Ishikawa (cell line): ENCODE measurements around the gene ZIC5.

ENCODE experiments used
- CEBPB ChIP-seq: IDR thresholded peaks from 2 replicates; pipeline ENCODE4 v1.6.1; 2012
- CREB1 ChIP-seq: IDR thresholded peaks from 2 replicates; pipeline ENCODE4 v1.6.1; 2012; ENCODE audit warnings: low read depth
- EGR1 ChIP-seq: IDR thresholded peaks from 2 replicates; pipeline ENCODE4 v1.6.1; 2012
- EP300 ChIP-seq: IDR thresholded peaks from 2 replicates; pipeline ENCODE4 v1.6.1; 2012; ENCODE audit warnings: borderline replicate concordance
- FOXM1 ChIP-seq: IDR thresholded peaks from 2 replicates; pipeline ENCODE4 v1.6.1; 2012; ENCODE audit warnings: low read depth, borderline replicate concordance
- NFIC ChIP-seq: IDR thresholded peaks from 2 replicates; pipeline ENCODE4 v1.6.1; 2012
- RAD21 ChIP-seq: IDR thresholded peaks from 2 replicates; pipeline ENCODE4 v1.6.1; 2012; ENCODE audit warnings: low read depth
- TAF1 ChIP-seq: IDR thresholded peaks from 2 replicates; pipeline ENCODE4 v1.6.1; 2012; ENCODE audit warnings: low read depth, mild to moderate bottlenecking
- TCF12 ChIP-seq: IDR thresholded peaks from 2 replicates; pipeline ENCODE4 v1.6.1; 2012; ENCODE audit warnings: low read depth
- TEAD4 ChIP-seq: IDR thresholded peaks from 2 replicates; pipeline ENCODE4 v1.6.1; 2012
- YY1 ChIP-seq: IDR thresholded peaks from 2 replicates; pipeline ENCODE4 v1.6.1; 2012; ENCODE audit warnings: low read depth
- ZBTB7A ChIP-seq: IDR thresholded peaks from 2 replicates; pipeline ENCODE4 v1.6.1; 2012; ENCODE audit warnings: low read depth
- TF ChIP-seq, protein P1 (sequence below): IDR thresholded peaks from 2 replicates; pipeline ENCODE4 v1.6.1; 2012; ENCODE audit warnings: low read depth, mild to moderate bottlenecking
- TF ChIP-seq, protein P2 (sequence below): IDR thresholded peaks from 2 replicates; pipeline ENCODE4 v1.6.1; 2012
- TF ChIP-seq, protein P3 (sequence below): IDR thresholded peaks from 2 replicates; pipeline ENCODE4 v1.6.1; 2012

The ZIC5 gene

DNA sequence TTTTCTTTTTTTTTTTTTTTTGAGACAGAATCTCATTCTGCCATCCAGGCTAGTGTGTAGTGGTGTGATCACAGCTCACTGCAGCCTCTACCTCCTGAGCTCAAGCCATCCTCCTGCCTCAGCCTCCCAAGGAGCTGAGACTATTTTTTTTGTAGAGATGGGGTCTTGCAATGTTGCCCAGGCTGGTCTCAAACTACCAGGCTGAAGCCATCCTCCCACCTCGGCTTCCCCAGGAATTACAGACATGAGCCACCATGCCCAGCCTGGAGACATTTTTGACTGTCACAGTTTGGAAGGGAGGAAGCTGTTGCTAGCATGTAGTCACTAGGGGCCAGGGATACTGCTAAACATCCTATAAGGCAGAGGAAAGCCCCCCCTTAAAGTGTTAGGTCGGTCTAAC lies 23.9 kb downstream of the ZIC5 start:
- TF ChIP-seq ZBTB7A (no peak), TEAD4 (no peak)

GRCh38 chr13:99944606-99945005 lies 27.0 kb downstream of the ZIC5 start:
- TF ChIP-seq TAF1 (no peak), NFIC (no peak), YY1 (no peak), CEBPB (no peak), CREB1 (no peak), FOXM1 (no peak), RAD21 (no peak), EGR1 (no peak)
- TF ChIP-seq, protein P1, sequence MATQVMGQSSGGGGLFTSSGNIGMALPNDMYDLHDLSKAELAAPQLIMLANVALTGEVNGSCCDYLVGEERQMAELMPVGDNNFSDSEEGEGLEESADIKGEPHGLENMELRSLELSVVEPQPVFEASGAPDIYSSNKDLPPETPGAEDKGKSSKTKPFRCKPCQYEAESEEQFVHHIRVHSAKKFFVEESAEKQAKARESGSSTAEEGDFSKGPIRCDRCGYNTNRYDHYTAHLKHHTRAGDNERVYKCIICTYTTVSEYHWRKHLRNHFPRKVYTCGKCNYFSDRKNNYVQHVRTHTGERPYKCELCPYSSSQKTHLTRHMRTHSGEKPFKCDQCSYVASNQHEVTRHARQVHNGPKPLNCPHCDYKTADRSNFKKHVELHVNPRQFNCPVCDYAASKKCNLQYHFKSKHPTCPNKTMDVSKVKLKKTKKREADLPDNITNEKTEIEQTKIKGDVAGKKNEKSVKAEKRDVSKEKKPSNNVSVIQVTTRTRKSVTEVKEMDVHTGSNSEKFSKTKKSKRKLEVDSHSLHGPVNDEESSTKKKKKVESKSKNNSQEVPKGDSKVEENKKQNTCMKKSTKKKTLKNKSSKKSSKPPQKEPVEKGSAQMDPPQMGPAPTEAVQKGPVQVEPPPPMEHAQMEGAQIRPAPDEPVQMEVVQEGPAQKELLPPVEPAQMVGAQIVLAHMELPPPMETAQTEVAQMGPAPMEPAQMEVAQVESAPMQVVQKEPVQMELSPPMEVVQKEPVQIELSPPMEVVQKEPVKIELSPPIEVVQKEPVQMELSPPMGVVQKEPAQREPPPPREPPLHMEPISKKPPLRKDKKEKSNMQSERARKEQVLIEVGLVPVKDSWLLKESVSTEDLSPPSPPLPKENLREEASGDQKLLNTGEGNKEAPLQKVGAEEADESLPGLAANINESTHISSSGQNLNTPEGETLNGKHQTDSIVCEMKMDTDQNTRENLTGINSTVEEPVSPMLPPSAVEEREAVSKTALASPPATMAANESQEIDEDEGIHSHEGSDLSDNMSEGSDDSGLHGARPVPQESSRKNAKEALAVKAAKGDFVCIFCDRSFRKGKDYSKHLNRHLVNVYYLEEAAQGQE, result no peak
- TF ChIP-seq, protein P2, sequence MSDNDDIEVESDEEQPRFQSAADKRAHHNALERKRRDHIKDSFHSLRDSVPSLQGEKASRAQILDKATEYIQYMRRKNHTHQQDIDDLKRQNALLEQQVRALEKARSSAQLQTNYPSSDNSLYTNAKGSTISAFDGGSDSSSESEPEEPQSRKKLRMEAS, result no peak

DNA sequence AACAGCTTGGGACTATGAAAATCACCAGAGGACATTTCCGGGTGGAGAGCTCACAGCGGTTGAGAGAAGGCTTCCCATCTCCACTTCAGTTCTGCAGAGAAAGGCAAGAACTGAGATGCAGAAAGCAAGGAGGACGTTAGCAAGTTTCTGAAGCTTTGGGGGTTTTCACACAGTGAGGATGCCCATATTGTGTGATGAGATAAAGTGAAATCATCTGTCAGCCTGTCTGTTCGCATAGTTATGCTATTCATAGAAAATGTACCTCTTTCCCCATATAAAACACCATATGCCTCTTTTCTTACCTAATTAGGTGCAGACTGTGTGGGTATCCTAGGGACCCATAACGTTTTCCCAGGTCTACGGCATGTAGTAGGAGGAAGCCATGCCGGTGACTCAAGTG lies 27.5 kb downstream of the ZIC5 start:
- TF ChIP-seq, protein P2, result no peak
- TF ChIP-seq NFIC (no peak), TAF1 (no peak), TCF12 (no peak)

- TF ChIP-seq RAD21 (no peak), EGR1 (no peak), FOXM1 (no peak), CREB1 (no peak), ZBTB7A (no peak), EP300 (no peak), TAF1 (no peak), TCF12 (no peak), NFIC (no peak), CEBPB (no peak), YY1 (no peak), TEAD4 (no peak)
- TF ChIP-seq, protein P2, result no peak
- TF ChIP-seq, protein P1, result no peak
- TF ChIP-seq, protein P3, sequence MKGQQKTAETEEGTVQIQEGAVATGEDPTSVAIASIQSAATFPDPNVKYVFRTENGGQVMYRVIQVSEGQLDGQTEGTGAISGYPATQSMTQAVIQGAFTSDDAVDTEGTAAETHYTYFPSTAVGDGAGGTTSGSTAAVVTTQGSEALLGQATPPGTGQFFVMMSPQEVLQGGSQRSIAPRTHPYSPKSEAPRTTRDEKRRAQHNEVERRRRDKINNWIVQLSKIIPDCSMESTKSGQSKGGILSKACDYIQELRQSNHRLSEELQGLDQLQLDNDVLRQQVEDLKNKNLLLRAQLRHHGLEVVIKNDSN, result no peak
These were observed 29.7 kb downstream of the ZIC5 start for GRCh38 chr13:99941911-99942310.

GRCh38 chr13:99941086-99941485 lies 30.5 kb downstream of the ZIC5 start:
- TF ChIP-seq, protein P3, result no peak
- TF ChIP-seq RAD21 (no peak), NFIC (no peak), CREB1 (no peak), ZBTB7A (no peak), EGR1 (no peak), FOXM1 (no peak), TCF12 (no peak), YY1 (no peak), CEBPB (no peak), TEAD4 (no peak)
- TF ChIP-seq, protein P2, result no peak
- TF ChIP-seq, protein P1, result no peak
